GDM1 (cell line): ENCODE measurements around the gene HIBADH.
"Not testable (repeated sequence)": the region's sequence is repeated elsewhere in the genome, so short reads cannot be mapped to it uniquely, and the experiment has no call there.

ENCODE experiments used
- DNase-seq: peaks from one replicate; lab custom pipeline; 2025; lab: John Stamatoyannopoulos, UW

HIBADH gene

DNA sequence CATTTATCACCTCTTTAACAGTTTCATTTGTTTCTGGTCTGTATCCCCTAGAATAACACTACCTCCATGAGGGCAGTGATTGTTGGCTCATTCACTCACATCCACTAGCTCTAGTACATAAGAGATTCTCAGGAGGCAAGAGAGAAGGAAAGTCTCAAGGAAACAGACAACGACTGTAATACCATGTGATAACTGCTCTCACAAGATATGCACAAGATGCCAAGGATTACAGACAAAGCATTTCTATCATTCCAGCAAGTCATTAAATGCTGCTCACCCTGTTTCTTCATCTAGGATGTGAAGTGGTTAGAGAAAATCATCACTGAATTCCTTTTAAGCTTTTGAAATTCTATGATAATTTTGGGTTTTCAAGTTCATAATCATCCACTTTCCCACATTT lies 115.3 kb downstream of the HIBADH start:
- DNase-seq: no peak

DNA sequence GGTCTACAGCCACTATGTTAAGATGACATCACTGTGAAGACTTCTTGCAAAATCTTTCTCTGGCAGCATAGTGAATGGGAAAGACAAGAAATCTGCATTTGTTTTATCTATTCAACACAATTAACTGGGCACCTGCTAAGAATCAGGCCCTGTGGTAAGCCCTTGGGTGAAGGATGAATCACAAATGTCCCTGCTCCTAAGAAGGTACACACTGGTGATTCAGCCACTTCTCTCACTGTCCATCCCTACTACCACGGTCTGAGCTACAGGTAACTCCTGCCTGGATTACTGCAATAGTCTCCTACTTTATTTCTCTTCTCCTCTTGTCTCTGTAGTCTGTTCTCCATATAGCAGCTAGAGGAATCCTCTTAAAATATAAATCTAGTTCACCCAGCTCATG lies 116.1 kb downstream of the HIBADH start:
- DNase-seq: no peak

DNA sequence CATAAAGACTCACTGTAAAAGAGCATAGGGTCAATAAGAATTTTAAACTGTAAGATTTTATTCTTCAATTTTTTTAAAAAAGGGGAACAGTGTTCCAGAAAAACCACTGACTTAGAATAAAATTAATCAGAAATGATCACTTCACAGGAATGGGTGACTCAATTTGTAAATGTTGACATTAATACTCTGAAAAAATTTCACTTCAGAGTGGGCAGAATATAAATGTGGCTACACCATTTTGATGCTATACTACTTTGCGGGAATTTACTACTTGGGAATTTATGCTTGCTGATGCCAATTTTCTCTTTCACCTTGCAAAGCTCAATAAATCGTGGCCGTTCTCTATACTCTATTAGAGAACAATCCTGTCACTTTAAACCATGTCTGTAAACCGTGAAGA lies 126.9 kb downstream of the HIBADH start:
- DNase-seq: no peak

DNA sequence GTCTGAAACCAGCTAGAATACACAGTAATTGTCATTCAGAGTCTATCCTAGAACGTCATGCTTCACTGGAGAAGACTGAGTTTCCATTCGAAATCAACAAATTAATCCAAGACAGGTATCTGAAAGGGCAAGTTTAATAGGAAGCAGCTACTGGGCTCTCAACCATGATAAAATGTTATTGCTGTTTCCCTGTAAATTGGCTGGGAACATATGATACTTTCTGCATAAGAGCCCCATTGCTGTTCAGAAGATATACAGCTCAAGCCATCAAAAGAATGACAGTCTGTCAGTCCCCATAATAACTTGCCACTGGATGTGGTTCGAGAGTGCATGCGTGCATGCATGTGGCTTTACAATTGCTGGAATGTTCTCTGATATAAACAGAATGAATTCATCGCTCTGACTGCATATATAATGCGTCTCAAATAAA lies 129.0 kb downstream of the HIBADH start:
- DNase-seq: no peak

DNA sequence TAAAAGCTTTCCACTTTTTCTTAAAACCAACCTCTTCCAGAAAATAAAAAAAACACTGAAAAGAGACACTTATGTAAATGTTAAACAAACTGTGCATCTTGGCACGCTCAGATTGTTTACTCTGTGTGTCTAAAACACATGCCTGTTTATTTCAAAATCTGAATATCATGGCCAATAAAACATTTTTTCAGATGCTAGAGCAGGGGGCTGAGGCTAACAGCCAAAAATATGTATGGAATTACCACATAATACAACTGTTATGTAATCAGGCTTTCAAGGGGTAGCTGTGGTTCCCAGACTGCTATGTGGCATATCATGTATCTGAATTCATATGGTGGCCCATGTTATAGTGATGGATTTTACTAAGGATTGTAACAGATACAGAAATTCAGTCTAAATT lies 130.4 kb downstream of the HIBADH start:
- no peak for DNase-seq

DNA sequence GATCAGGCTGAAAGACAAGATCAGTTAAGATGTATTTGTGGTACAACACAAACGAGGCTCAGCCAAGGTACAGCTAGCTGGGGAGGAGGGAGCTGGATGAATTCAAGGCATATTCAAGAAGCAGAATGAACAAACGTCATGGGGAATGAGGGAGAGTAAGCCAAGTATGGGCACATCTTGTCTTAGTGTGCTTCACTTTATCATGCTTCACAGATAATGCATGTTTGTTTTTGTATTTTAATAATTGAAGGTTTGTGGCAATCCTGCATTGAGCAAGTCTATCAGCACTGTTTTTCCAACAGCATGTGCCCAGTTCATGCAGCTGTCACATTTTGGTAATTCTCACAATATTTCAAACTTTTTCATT lies 135.4 kb downstream of the HIBADH start:
- DNase-seq: no peak

DNA sequence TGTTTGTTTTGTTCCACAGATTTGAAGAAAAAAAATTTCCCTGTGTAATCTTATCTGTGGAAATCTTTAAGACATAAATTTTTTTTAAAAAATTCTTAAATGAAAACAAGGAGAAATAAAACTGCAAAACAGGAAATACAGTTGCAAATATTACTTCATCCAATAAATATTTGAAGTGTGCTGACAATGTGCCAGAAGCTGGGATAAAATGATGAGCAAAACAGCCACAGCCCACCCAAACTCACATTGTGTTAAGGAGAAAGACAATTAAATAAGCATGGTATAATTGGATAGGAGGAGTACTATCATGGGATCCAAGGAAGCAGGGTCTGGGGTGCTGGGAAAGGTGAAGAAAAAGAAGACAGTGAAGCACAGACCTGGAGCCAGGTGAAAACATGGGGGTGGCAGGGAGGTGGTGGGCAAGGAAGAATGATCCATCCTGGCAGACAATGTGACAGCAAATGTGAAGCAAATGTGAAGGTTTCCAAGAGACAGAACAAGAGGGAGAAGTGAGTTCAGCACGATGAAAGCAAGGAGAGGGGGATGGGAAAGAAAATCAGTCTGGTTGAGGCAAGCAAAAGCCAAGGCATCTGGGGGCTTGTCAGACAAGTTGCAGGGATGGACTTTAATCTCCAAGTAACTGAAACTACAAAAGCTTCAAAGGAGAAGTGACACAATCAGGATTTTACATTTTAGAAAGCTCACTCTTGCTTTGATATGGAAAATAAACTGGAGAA lies 135.9 kb downstream of the HIBADH start:
- DNase-seq: no peak

DNA sequence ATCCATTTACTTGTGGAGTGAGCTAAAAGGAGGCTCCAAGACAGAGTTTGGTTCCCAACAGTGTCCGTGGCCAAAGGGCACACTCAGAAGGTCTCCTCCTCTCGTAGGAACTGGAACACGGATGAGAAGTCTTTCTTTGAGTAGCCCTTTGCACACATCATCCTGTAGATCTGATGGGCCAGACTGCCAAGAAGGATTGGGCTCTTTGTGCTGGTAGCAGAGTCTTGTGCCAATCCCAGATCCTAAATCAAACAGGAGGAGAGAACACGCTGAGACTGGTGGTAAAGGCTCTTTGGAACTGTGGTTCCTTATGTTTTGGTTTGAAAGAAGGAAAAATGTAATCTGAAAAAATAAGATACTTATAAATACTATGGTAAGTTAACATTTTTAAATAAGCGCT lies 136.6 kb downstream of the HIBADH start:
- no peak for DNase-seq

DNA sequence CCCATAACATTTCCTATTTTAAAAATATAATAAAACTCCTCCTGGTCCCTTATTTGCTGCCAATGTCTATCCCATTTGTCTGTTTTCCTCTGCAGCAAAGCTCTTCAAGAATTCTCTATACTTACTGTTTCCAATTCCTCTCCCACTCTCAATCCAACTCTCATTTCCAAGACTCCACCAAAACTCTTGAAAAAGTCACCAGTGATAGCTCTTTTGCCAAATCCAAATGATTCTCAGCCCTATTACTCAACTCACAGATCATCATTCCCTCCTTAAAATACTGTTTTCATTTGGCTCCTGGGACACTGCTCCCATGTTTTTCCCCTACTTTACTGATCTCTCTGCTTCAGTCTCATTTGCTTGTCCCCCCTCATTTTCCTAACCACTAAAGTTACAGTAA lies 139.4 kb downstream of the HIBADH start:
- DNase-seq: no peak

DNA sequence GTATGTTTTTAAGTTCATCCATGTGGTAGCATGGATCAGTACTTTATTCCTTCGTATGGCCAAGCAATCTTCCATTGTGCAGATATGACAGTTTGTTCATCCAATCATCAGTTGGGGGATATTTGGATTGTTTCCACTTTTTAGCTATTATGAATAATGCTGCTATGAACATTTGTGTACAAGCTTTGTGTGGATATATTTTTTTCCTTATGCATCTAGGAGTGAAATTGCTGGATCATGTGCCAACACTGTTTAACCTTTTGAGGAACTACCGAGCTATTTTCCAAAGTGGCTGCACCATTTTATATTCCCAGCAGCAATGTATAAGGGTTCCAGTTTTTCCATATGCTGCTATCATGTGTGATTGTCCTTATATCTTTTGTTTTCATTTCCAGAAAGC lies 140.1 kb downstream of the HIBADH start:
- no peak for DNase-seq

DNA sequence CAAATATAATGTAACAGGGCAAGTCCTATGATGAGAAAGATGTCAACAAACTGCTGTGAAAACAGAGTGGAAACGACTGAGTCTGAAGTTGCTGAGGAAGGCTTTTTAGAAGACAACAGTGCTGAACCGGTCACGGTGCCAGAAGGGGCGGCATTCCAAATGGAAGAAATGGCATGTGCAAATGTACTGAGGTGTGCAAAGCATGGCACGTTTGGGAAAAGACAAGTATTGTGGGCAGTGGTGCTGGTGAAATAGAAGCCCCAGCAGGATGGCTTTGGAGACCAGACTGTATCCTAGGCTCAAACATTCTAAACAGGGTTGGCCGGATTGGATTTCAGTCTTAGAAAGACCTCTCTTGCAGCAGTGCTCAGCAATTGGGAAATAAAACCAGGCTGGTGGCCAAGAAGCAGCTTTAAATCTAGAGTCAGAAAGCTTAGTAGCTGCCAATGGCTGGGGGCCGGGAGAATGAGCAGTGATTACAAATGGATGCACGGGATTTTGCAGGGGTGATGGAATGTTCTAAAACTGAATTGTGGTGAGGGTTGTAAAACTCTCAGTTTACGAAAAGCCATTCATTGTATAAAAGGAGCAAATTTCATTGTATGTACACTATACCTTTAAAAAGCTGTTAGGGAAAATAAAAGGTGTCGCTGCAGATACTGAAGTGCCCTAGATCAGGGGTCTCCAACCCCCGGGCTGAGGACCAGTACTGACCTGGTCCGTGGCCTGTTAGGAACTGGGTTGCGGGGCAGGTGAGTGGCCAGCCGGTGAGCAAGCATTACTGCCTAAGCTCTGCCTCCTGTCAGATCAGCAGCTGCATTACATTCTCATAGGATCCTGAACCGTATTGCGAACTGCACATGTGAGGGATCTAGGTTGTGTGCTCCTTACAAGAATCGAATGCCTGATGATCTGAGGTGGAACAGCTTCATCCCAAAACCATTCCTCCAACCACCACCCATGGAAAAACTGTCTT lies 141.6 kb downstream of the HIBADH start:
- no peak for DNase-seq

DNA sequence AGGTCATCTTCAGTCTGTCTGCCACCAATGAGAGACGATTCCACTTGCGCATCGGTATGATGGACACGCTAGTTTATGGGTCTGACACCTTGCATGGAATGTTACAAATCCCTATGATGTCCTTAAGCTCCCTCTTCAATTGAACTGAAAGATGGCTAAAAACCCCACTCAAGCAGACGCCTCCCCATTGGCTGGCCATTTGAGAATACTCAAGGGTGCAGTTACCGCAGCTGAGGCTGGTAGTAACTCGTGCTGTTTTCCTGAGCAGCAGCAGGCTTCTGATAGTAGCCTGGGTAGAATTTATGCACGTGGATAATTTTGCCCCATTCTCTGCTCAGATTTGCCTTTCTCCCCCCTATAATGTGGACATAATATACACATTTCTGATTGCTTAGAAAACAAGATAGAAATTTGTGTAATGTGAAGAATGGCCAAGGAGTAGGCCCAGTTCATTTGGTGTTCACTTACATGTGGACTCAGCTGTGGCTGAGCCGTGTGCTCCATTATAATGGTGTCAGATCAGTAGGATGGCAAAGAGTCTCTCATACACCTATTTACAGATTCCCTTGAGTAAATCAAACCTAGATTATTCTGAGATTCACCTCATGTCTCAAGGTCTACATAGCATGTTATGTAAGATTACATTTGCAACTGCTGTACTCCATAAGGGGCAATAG lies 142.8 kb downstream of the HIBADH start:
- DNase-seq: no peak

DNA sequence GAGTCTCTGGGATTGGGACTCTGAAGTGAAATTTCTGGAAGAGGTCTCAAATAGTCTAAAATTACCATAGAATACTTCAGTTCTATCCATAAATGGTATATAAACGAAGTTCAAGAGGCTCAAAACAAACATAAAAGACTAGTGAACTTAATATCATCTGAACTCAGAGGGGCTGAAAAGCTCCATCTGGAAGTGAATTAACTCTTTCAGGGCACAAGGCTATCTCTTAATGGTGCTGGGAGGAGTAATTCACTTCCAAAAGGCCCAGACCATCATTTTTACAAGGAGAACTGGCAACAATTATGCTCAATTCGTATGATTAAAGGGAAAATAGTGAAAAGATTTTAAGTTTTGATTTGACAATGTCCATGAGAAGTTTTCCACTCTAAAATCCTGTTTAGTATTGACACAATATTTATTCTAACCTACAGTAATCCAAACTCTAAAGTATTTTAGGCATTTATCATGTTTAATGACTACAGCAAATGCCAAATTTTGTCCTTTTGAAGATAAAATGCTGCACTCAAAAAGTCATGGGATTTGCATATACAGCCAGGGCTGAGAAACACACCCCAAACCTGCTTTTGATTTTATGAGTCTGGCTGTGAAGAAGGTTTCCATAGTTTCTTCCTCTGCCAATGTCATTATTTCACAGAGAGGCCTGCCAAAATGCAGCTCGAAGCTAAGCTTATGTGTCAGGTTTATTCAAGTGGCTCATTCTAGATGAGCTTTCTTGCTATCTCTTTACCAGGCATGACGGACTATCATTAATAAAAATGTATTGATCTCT lies 143.9 kb downstream of the HIBADH start:
- DNase-seq: no peak

DNA sequence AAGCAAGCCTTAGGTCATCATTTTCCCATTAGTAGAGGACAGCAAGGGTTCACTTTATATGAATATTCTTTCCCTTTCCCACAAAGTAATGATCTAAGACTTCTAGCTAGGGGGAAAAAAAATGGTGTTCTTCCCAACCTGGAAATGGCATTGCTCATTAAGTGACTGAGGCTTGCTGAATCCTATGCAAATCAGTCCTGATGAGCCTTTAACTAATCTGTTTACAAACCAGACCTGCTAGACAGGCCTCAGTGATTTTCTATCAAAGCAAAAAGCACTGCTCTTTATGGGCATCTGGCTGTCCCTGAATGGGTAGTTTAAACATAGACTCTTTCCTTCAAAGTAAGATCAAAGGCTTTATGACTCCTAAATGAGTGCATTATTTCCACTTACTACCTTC lies 146.3 kb downstream of the HIBADH start:
- DNase-seq: no peak

DNA sequence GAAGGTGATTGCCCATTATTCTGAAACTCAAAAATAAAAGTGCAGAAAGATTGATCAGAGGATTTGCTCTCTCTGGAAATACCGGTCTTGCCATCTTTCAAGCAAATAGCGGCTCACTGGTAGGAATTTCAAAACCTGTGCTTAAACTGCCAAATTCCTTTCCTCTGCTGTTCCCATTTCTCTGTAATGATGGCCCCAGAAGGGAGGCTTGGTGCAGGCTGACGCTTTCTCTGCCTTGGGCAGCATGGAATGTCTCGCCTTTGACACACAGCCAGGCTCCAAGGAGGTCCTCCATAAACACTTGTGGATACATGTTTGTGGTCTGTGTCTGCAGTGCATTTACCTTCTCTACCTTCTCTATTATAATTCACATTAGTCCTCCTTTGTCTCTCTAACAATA lies 146.8 kb downstream of the HIBADH start:
- no peak for DNase-seq

DNA sequence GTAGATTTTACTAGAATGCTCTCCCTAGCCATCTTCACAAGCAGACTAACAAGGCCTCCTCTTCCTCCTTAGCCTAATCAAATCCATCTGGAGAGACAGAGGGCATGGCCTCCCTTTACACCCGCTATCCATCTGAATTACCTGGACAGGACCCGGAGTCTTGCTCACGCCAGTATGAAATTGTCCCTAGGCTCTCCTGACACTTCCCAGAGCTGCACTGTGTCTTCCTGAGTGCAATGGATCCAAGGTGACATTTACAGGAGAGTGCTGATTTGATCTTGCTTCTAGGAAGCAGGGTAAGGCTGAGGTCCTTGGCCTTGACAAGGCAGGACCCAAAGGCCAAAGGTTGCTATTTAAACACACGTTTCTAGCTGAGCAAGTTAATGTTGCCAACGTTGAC lies 147.8 kb downstream of the HIBADH start:
- DNase-seq: no peak

DNA sequence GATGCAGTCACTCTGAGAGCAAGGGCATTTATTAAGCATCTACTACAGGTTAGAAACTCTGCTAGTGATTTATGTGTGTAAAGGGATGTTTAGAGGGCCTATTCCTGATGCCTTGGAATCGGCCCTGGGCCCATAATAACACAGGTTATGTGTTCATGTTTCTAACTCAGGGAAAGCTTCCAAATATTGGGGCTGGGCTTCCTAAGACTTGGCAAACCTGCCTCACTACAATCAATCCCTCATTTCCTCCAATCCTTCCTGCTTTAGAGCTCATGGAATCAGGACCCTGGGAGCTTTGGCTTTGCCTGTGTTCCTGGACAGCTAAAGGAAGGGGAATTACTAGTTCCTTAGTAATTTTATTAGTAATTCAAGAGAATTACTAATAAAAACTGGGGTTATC lies 148.8 kb downstream of the HIBADH start:
- no peak for DNase-seq

DNA sequence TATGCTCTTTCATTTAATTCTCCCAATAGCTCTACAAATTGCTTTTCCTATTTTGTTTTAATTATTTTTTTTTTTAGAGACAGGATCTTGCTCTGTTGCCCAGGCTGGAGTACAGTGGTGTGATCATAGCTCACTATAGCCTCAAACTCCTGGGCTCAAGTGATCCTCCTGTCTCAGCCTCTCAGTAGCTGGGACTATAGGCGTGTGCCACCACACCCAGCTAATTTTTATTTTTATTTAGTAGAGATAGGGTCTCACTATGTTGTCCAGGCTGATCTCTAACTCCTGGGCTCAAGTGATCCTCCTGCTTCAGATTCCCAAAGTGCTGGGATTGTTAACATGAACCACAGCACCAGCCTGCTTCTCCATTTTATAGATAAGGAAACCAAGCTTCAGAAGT lies 151.3 kb downstream of the HIBADH start:
- not testable (repeated sequence) for DNase-seq

DNA sequence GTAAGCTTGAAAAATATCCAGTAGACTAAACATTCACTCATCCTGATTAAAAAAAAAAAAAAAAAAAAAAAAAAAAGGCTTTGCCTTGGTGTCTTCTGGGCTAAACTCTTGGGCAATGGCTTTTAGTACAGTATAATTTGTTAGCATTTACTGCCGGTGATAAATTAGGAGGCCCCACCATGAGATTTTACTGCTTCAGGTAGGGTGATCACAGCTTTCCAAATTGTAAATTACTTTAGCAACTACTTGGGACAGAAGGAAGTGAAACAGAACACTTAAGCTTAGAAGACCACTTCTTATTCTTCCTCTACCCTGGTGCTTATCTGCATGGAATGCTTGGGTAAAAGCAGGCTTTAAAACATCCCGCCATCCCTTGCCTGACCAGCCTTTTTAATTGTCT lies 152.1 kb downstream of the HIBADH start:
- DNase-seq: no peak

DNA sequence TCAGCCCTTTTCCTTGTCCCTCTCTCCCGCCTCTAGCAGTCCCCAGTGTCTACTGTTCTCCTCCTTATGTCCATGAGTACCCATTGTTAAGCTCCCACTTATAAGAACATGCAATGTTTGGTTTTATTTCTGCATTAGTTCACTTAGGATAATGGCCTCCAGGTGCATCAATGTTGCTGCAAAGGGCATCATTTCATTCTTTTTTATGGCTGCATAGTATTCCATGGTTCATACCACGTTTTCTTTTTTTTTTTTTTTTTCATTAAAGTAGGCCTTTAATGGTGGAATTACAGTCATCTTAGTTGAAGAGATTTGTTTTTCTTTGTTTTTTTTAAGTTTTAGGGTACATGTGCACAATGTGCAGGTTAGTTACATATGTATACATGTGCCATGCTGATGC lies 160.8 kb downstream of the HIBADH start:
- not testable (repeated sequence) for DNase-seq

DNA sequence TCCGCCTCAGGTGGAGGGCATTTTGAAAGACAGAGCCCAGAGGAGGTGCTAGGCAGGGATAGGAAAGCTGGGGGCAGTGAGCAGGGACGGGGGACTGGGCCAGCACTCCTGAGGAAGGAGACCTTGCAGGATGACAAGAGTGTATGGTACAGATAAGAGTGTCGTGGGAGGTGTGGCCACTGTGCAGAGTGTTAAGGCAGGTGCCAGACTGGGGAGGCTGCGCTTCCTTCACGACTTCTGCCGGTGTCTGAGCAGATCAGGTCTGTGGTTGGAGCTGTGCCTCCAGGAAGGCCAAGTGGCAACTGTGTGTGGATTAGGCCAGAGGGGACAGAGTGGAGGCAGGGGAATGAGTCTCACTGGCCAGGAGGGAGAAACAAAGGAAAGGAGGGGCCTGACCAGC lies 161.7 kb downstream of the HIBADH start:
- DNase-seq: no peak

DNA sequence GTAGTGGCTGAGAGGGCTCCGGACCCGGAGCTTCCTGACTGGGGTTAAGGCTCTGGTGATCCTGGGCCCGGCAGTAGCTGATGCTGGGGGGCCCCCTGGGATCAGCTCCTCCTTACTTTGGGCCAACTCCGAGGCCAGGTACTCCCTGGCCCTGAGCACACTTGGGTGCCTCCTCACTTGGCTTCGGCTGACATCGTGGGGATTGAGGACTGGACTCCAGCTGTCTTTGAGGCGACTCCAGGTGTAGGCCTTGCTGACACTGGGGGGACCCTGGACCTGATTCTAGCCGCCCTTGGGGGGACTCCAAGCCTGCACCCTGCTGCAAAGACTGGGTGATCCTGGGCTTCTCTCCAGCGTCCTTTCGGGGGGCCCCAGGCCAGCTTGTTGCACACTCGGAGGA lies 170.5 kb downstream of the HIBADH start:
- DNase-seq: no peak
